ENCODE results near the gene VPS4B. TPM values are rescaled to one million over a fixed set of nuclear protein-coding genes. Genes with fewer than 3 reads are reported as not detected.

Gene VPS4B
- polyA plus RNA-seq (2013), result 40.2 TPM

GRCh38 chr18:63422087-63422863 lies at the start of gene VPS4B:
VPS4B (minus strand) TSS chr18:63422476; CDS start chr18:63422259, 217 bp downstream.
- no peaks in the 10 kb centered on the region for H3K27me3 ChIP-seq (replicated peaks in 2 of 5; ENCODE audit: control insufficient read depth in 4 of 5, insufficient read depth in 5 of 5, low read length in 4 of 5)
- ChIA-PET CTCF (interaction anchor here (0.6 to 8.4 kb wide), 5 partner anchors 9 to 535 kb away, joined by 3 to 54 read pairs (median 3); no protein-coding TSS in a partner anchor), POLR2A (interaction anchor here (0.6 to 1.2 kb wide), 4 partner anchors 20 to 783 kb away, joined by 3 to 6 read pairs (median 3); no protein-coding TSS in a partner anchor)
- peaks cover 0 to 18% (median 8%) of the 10 kb centered on the region in 4 experiments for H3K36me3 ChIP-seq (ENCODE audit: control insufficient read depth in 4 of 4, insufficient read depth in 4 of 4, low read length in 3 of 4)
- peak within 1 kb of the TSS; percentile 82 to 100 (median 97) for H3K4me3 ChIP-seq (ENCODE audit: control insufficient read depth in 1 of 7, extremely low read depth in 1 of 7, insufficient read depth in 4 of 7, low read depth in 2 of 7, low read length in 6 of 7)
- H3K27ac ChIP-seq (ENCODE audit: insufficient read depth in 1 of 2, low read depth in 1 of 2, low read length in 2 of 2, poor library complexity in 1 of 2, severe bottlenecking in 2 of 2), result peak within 1 kb of the TSS; percentile 84 to 96
- H3K9me3 ChIP-seq (ENCODE audit: control extremely low read depth in 1 of 5, control insufficient read depth in 4 of 5, insufficient read depth in 2 of 5, low read depth in 1 of 5, low read length in 4 of 5), result no peaks in the 10 kb centered on the region
- peaks cover 6 to 18% (median 14%) of the 10 kb centered on the region in 4 experiments for H3K4me1 ChIP-seq (ENCODE audit: control extremely low read depth in 1 of 4, control insufficient read depth in 4 of 4, insufficient read depth in 4 of 4, low read length in 3 of 4)
- WGBS (ENCODE audit: insufficient coverage), result 0% methylated on average over 41 of the region's 58 CpGs
- peak; percentile 100 for DNase-seq

DNA sequence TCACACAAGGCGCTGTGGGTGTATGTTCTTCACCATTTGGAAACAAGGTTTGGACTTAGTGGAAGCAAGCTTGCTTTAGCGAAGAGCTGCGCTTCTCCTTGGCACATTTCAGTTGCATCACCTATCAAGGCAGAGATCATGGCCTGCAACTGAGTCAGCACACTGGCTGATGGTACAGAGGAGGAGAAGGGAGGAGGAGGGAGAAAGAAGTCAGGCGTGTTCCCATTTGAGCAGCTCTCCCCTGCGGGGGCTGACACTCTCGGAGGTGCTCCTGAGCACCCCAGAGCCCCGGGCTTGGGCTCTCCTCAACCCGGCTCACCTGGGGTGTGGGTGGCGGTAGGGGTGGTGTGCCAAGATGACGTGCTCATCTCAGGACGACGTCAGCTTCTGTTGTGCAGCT lies 48.5 kb upstream of the VPS4B start:
- CTCF ChIA-PET, result no interaction called here
- H3K27ac ChIP-seq (ENCODE audit: insufficient read depth in 1 of 2, low read depth in 1 of 2, low read length in 2 of 2, poor library complexity in 1 of 2, severe bottlenecking in 2 of 2), result no peak overlapping the region

GRCh38 chr18:63468575-63468974 lies 46.3 kb upstream of the VPS4B start:
- no peak for DNase-seq
- ChIA-PET POLR2A (no interaction called here), CTCF (interaction anchor here (1.3 kb wide), 1 partner anchor 15 kb away, joined by 5 read pairs; no protein-coding TSS in a partner anchor)
- no peaks in the 10 kb centered on the region for H3K27me3 ChIP-seq (replicated peaks in 2 of 5; ENCODE audit: control insufficient read depth in 4 of 5, insufficient read depth in 5 of 5, low read length in 4 of 5)
- 100% methylated on average over 1 of the region's 3 CpGs for WGBS (ENCODE audit: insufficient coverage)
- no peak overlapping the region for H3K4me3 ChIP-seq (ENCODE audit: control insufficient read depth in 1 of 7, extremely low read depth in 1 of 7, insufficient read depth in 4 of 7, low read depth in 2 of 7, low read length in 6 of 7)
- no peaks in the 10 kb centered on the region for H3K36me3 ChIP-seq (ENCODE audit: control insufficient read depth in 4 of 4, insufficient read depth in 4 of 4, low read length in 3 of 4)
- H3K9me3 ChIP-seq (ENCODE audit: control extremely low read depth in 1 of 5, control insufficient read depth in 4 of 5, insufficient read depth in 2 of 5, low read depth in 1 of 5, low read length in 4 of 5), result no peaks in the 10 kb centered on the region
- H3K4me1 ChIP-seq (ENCODE audit: control extremely low read depth in 1 of 4, control insufficient read depth in 4 of 4, insufficient read depth in 4 of 4, low read length in 3 of 4), result no peaks in the 10 kb centered on the region
- H3K27ac ChIP-seq (ENCODE audit: insufficient read depth in 1 of 2, low read depth in 1 of 2, low read length in 2 of 2, poor library complexity in 1 of 2, severe bottlenecking in 2 of 2), result no peak overlapping the region

More for the DNA sequence above, 48.5 kb upstream of the VPS4B start:
- Histone ChIP-seq H3K4me1 (ENCODE audit: control extremely low read depth in 1 of 4, control insufficient read depth in 4 of 4, insufficient read depth in 4 of 4, low read length in 3 of 4) (no peaks in the 10 kb centered on the region), H3K36me3 (ENCODE audit: control insufficient read depth in 4 of 4, insufficient read depth in 4 of 4, low read length in 3 of 4) (no peaks in the 10 kb centered on the region), H3K9me3 (ENCODE audit: control extremely low read depth in 1 of 5, control insufficient read depth in 4 of 5, insufficient read depth in 2 of 5, low read depth in 1 of 5, low read length in 4 of 5) (no peaks in the 10 kb centered on the region), H3K4me3 (ENCODE audit: control insufficient read depth in 1 of 7, extremely low read depth in 1 of 7, insufficient read depth in 4 of 7, low read depth in 2 of 7, low read length in 6 of 7) (no peak overlapping the region), H3K27me3 (replicated peaks in 2 of 5; ENCODE audit: control insufficient read depth in 4 of 5, insufficient read depth in 5 of 5, low read length in 4 of 5) (no peaks in the 10 kb centered on the region)
- WGBS (ENCODE audit: insufficient coverage), result 96% methylated on average over 12 of the region's 12 CpGs
- POLR2A ChIA-PET, result no interaction called here
- DNase-seq, result no peak

- Histone ChIP-seq H3K4me3 (ENCODE audit: control insufficient read depth in 1 of 7, extremely low read depth in 1 of 7, insufficient read depth in 4 of 7, low read depth in 2 of 7, low read length in 6 of 7) (no peak overlapping the region), H3K4me1 (ENCODE audit: control extremely low read depth in 1 of 4, control insufficient read depth in 4 of 4, insufficient read depth in 4 of 4, low read length in 3 of 4) (no peaks in the 10 kb centered on the region), H3K27me3 (replicated peaks in 2 of 5; ENCODE audit: control insufficient read depth in 4 of 5, insufficient read depth in 5 of 5, low read length in 4 of 5) (no peaks in the 10 kb centered on the region), H3K27ac (ENCODE audit: insufficient read depth in 1 of 2, low read depth in 1 of 2, low read length in 2 of 2, poor library complexity in 1 of 2, severe bottlenecking in 2 of 2) (no peak overlapping the region), H3K36me3 (ENCODE audit: control insufficient read depth in 4 of 4, insufficient read depth in 4 of 4, low read length in 3 of 4) (no peaks in the 10 kb centered on the region), H3K9me3 (ENCODE audit: control extremely low read depth in 1 of 5, control insufficient read depth in 4 of 5, insufficient read depth in 2 of 5, low read depth in 1 of 5, low read length in 4 of 5) (no peaks in the 10 kb centered on the region)
- CTCF ChIA-PET, result interaction anchor here (1.3 kb wide), 1 partner anchor 15 kb away, joined by 5 read pairs; no protein-coding TSS in a partner anchor
- no peak for DNase-seq
- whole genome bisulfite sequencing (ENCODE audit: insufficient coverage), result 100% methylated on average over 4 of the region's 4 CpGs
- POLR2A ChIA-PET, result no interaction called here
These were observed 45.4 kb upstream of the VPS4B start for GRCh38 chr18:63467699-63468098.

DNA sequence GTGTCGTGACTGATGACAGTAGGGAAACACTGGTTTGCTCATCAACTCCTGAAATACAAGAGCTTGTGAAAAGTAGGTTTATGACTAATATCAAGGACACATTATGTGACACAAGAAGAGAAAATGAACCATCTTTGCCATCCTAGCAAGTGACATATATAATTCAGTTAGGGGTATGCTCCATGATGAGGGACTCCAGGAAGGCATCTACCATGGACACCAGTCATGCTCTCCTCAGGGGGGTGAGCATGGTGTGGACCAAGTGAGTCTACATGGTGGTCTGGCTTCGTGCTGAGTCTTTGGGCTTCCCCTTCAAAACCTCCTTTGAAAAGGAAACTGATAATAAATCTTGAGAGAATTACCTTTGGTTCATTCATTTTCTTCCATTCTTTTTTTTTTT lies 42.8 kb upstream of the VPS4B start:
- no peak for DNase-seq
- POLR2A ChIA-PET, result no interaction called here
- no peak overlapping the region for H3K4me3 ChIP-seq (ENCODE audit: control insufficient read depth in 1 of 7, extremely low read depth in 1 of 7, insufficient read depth in 4 of 7, low read depth in 2 of 7, low read length in 6 of 7)
- no peaks in the 10 kb centered on the region for H3K27me3 ChIP-seq (replicated peaks in 2 of 5; ENCODE audit: control insufficient read depth in 4 of 5, insufficient read depth in 5 of 5, low read length in 4 of 5)
- H3K27ac ChIP-seq (ENCODE audit: insufficient read depth in 1 of 2, low read depth in 1 of 2, low read length in 2 of 2, poor library complexity in 1 of 2, severe bottlenecking in 2 of 2), result no peak overlapping the region
- WGBS (ENCODE audit: insufficient coverage), result no CpG with 5 or more reads among the region's 2 CpGs
- CTCF ChIA-PET, result no interaction called here
- no peaks in the 10 kb centered on the region for H3K36me3 ChIP-seq (ENCODE audit: control insufficient read depth in 4 of 4, insufficient read depth in 4 of 4, low read length in 3 of 4)
- no peaks in the 10 kb centered on the region for H3K9me3 ChIP-seq (ENCODE audit: control extremely low read depth in 1 of 5, control insufficient read depth in 4 of 5, insufficient read depth in 2 of 5, low read depth in 1 of 5, low read length in 4 of 5)
- H3K4me1 ChIP-seq (ENCODE audit: control extremely low read depth in 1 of 4, control insufficient read depth in 4 of 4, insufficient read depth in 4 of 4, low read length in 3 of 4), result no peaks in the 10 kb centered on the region

- Histone ChIP-seq H3K36me3 (ENCODE audit: control insufficient read depth in 4 of 4, insufficient read depth in 4 of 4, low read length in 3 of 4) (no peaks in the 10 kb centered on the region), H3K27ac (ENCODE audit: insufficient read depth in 1 of 2, low read depth in 1 of 2, low read length in 2 of 2, poor library complexity in 1 of 2, severe bottlenecking in 2 of 2) (no peak overlapping the region), H3K27me3 (replicated peaks in 2 of 5; ENCODE audit: control insufficient read depth in 4 of 5, insufficient read depth in 5 of 5, low read length in 4 of 5) (no peaks in the 10 kb centered on the region), H3K9me3 (ENCODE audit: control extremely low read depth in 1 of 5, control insufficient read depth in 4 of 5, insufficient read depth in 2 of 5, low read depth in 1 of 5, low read length in 4 of 5) (peaks cover 0 to under 1% (median 0%) of the 10 kb centered on the region in 5 experiments), H3K4me3 (ENCODE audit: control insufficient read depth in 1 of 7, extremely low read depth in 1 of 7, insufficient read depth in 4 of 7, low read depth in 2 of 7, low read length in 6 of 7) (no peak overlapping the region), H3K4me1 (ENCODE audit: control extremely low read depth in 1 of 4, control insufficient read depth in 4 of 4, insufficient read depth in 4 of 4, low read length in 3 of 4) (no peaks in the 10 kb centered on the region)
- CTCF ChIA-PET, result interaction anchor here (0.7 kb wide), 1 partner anchor 28 kb away, joined by 3 read pairs; no protein-coding TSS in a partner anchor
- WGBS (ENCODE audit: insufficient coverage), result 92% methylated on average over 2 of the region's 2 CpGs
- POLR2A ChIA-PET, result no interaction called here
- DNase-seq, result peak in 1 of 3 donors; percentile 4
These were observed 42.2 kb upstream of the VPS4B start for GRCh38 chr18:63464434-63464833.

DNA sequence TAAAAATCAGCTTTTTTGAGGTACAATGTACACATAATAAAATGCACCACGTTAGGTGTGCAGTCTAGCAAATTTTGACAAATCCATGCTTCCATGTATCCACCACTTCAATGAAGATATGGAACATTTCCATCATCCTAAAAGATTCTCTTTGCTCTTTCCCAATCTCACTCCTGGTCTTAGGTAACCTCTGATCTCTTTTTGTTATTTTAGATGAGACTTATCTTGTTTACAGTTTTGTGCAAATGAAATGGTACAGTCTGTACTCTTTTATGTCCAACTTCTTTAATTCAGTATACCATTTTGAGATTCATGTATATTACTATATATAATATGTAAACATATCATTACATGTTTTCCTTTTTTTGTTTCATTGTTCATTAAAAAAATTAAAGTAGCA lies 38.1 kb upstream of the VPS4B start:
- Histone ChIP-seq H3K36me3 (ENCODE audit: control insufficient read depth in 4 of 4, insufficient read depth in 4 of 4, low read length in 3 of 4) (no peaks in the 10 kb centered on the region), H3K27ac (ENCODE audit: insufficient read depth in 1 of 2, low read depth in 1 of 2, low read length in 2 of 2, poor library complexity in 1 of 2, severe bottlenecking in 2 of 2) (no peak overlapping the region), H3K9me3 (ENCODE audit: control extremely low read depth in 1 of 5, control insufficient read depth in 4 of 5, insufficient read depth in 2 of 5, low read depth in 1 of 5, low read length in 4 of 5) (peaks cover 0 to 2% (median 0%) of the 10 kb centered on the region in 5 experiments), H3K27me3 (replicated peaks in 2 of 5; ENCODE audit: control insufficient read depth in 4 of 5, insufficient read depth in 5 of 5, low read length in 4 of 5) (no peaks in the 10 kb centered on the region), H3K4me3 (ENCODE audit: control insufficient read depth in 1 of 7, extremely low read depth in 1 of 7, insufficient read depth in 4 of 7, low read depth in 2 of 7, low read length in 6 of 7) (no peak overlapping the region), H3K4me1 (ENCODE audit: control extremely low read depth in 1 of 4, control insufficient read depth in 4 of 4, insufficient read depth in 4 of 4, low read length in 3 of 4) (no peaks in the 10 kb centered on the region)
- WGBS (ENCODE audit: insufficient coverage), result 100% methylated on average over 1 of the region's 1 CpG
- DNase-seq, result no peak
- CTCF ChIA-PET, result interaction anchor here (0.7 kb wide), 1 partner anchor 968 kb away, joined by 3 read pairs; no protein-coding TSS in a partner anchor
- POLR2A ChIA-PET, result no interaction called here

Measured in common myeloid progenitor, CD34-positive (primary cell).